T follicular helper cell (primary cell): Measurements from ENCODE around the gene TMPRSS9.
"Not testable (repeated sequence)": the region's sequence is repeated elsewhere in the genome, so short reads cannot be mapped to it uniquely, and the experiment has no call there.

Experiments used
- DNase-seq: peaks from one replicate; pipeline ENCODE4 v3.0.0-alpha.2; 2020; ENCODE audit warnings: low read depth

TMPRSS9 gene

DNA sequence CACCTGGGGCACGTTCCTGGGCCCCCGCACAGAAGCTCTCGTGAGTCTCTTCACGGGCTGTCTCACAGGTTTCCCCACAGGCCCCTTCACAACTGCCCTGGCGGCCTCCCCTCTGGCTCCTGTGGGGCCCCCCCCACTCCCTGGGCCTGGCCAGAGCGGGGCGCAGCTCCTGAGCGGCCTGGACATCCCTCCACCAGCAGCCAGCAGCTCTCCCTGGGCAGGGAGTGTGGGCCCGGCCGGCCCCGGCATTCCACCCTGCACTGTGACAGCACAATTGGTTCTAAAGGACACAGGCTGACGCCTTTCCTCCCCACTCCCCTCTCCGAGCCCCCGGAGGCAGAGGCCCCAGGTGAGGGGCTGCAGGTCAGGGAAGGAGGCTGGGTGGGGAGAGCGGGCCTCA, 76.9 kb downstream of the TMPRSS9 start:
- no peak for DNase-seq

DNA sequence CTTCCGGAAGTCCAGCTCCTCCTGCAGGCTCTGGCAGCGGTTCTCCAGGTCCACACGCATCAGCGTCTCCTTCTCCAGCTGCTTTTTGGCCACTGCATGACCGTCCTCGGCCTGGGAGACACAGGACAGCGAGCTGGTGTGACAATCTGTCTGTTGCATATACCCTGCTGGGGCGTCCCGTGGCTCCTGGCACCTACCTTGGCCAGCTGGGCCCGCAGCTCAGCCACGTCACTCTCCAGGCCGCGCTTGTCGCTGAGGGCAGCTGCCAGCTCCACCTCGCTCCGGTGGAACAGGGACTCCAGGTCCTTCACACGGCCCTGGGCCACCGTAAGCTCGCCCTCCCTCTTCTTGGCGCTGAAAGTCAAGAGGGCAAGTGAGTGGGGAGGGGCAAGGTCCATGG, 78.1 kb downstream of the TMPRSS9 start:
- DNase-seq: no peak

DNA sequence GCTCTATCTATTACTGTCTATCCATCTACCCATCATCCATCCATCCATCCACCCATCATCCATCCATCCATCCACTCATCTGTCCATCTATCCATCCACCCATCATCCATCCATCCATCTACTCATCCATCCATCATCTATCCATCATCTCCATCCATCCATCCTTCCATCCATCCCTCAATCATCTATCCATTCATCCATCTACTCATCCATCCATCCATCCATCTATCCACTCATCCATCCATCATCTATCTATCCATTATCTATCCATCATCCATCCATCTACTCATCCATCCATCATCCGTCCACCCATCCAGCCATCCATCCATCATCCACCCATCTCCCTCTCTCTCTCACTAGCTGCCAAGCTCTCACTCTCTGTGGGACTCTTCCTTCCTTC, 80.5 kb downstream of the TMPRSS9 start:
- DNase-seq: no peak

DNA sequence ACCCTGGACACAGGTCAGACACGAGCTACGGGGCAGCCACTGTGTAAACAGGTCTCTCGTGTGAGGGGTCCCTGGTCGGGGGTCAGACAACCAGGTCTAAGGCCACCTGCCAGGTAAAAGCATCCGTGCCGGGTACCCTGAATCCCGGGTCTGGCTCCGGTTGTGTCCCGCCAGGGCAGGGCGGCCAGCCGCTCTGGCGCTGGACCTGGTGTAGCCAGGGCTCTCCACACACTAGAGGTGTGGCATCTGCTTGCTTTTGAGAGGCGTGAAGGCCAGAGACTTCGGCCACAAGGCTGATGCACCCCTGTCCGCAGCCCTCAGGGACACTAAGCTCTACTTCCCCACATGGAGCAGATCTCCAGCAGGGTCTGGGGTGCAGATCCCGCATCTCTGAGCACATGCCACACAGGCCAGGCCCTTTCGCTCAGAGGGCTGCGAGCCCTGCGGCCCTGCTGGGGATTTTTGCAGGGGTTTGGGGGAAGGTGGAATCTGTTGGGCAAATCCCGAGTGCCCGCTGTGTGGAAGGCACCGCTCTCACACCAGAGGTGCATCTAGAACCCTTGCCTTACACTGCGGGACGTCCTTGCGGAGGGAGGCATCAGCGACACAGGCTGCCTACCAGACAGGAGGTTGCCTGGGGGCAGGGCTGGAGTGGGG, 81.2 kb downstream of the TMPRSS9 start:
- no peak for DNase-seq

DNA sequence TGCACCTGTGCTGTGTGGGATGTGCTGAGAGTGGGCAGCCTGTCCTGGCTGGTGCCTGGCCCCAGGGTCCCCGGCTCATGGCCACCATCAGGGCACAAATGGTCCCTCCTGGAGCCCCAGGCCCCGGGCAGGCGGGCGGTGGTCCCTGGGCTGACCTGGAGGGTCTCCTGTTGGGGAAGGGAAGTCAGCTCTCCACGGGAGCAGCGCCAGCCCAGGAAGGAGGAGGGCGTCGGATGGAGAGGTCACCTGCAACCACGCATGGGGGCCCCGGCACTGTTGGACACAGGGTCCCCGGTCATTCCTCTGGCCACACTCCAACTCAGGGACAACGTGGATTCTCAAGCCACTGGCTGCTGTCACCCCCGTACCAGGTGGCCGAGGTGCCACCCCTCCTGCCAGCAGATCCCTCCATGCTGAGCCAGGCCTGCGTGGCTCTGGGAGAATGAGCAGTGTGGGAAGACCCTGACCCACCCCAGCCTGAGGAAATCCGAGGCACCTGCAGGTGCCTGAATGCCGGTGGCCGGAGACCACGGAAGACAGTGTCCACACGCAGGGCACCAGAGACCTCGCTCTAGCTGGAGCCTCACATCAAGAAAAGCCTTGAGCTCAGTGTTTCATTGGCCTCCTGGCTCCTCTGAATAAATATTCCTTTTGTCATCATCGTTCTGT, 83.2 kb downstream of the TMPRSS9 start:
- DNase-seq: no peak

DNA sequence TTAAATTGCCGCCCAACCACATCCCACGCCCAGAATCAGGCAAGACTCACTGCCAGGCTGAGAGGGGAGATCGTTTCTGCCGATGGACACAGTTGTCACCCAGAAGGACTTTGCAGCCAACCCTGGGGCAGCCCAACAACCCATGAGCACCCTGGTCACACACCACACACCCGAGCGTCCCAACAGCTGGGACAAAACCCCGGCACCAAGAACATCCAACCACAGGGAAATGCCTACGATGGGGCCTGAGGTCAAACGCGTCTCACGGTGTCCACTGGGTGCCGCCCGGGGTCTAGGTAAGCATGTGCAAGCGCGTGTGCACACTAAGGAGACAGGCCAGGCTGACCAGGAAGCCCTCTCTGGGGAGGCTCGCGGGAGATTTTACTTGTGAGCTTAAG, 83.7 kb downstream of the TMPRSS9 start:
- DNase-seq: no peak

DNA sequence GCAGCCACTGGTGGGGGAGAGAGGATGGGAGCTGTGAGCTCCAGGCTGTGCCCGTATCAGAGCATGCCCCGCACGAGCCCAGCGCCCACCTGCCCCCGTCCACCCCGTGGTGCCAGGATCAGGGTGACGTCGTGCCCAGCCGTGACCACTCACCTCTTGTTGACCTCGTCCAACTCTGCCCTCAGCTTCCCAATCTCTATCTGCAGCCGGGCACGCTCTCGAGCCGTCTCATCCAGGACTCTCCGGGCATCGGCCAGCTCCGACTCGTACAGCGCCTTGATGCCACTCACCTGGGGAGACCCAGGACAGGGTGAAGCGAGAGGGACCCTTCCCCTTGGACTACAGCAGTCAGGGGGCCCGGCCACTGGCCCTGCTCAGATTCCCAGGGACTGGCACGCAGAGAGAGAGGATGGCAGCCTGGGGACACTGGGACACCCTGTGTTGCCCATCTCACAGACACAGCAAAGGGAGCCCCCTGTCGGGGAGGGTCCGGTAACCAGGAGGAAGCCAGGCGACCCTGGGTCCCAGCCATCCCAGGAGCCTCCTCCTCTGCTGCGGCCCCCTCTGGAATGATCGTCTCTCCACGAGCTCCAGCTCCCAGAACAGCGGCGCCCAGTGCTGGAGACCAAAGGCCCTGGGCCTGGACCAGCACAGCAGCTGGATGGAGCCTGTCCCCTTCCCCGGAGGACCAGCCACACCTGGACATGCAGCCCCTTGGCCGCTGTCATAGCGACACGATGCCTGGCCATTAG, 84.4 kb downstream of the TMPRSS9 start:
- no peak for DNase-seq

DNA sequence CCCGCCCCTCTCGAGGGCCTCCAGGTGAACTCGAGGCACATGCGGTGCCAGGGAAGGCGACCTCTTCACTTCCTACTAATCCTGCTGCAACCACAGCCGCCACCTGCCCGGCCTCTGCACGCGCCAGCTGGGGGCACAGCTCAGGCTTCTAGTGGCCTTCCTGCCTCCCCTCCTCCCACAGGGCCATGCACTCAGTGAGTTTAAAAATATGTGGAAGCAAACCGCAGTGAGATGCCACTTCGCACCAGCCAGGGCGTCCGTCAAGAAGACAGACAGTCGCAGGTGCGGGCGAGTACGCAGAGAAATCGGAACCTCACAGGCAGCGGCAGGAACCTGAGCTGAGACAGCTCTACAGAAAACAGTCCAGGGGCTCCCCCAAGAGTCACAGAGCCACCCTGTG, 86.3 kb downstream of the TMPRSS9 start:
- no peak for DNase-seq

DNA sequence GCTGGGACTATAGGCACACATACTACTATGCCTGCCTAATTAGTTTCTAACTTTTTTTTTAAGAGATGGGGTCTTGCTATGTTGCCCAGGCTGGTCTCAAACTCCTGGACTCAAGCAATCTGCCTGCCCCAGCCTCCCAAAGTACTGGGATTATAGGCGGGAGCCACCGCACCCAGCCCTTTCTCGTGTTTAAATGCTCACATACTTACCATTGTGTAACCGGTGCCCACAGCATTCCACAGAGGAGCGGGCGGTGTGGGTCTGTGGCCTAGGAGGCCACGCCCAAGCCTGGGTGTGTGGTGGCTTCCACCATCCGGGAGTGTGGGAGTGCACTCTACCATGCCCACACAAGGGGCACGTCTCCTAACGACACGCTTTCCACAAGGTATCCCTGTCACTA, 89.0 kb downstream of the TMPRSS9 start:
- DNase-seq: no peak

DNA sequence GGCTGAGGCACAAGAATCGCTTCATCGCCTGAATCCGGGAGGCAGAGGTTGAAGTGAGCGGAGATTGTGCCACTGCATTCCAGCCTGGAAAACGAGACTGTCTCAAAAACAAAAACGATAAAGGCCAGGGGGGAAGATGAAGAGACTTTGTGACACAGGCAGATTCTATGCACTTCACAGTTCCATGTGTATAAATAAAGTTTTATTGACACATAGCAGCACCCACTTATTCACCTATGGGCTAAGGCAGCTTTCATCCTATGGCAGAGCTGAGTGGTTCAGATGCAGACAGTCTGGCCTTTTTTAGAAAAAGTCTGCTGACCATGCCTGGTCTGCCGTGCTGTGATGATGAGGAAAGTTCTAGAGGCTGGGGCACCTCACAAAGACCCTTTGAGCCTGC, 91.1 kb downstream of the TMPRSS9 start:
- no peak for DNase-seq

DNA sequence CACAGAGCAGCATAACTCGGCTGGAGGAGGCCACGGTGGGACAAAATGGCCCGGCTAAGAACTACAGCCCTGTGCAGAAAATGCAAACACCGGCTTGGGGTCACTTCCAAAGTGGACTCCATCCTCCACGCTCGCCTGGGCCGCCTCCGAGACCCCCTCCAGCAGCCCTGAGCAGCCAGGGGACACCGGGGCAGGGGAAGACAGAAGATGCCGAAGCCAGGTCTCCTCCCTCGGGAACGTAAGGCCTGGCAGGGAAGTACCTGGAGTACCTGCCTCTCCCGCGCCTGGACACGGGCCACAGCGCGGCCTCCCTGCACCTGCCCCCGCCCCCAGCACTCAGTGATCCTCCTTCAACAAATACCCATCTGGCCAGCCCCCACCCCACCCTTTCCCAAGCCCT, 91.7 kb downstream of the TMPRSS9 start:
- no peak for DNase-seq

DNA sequence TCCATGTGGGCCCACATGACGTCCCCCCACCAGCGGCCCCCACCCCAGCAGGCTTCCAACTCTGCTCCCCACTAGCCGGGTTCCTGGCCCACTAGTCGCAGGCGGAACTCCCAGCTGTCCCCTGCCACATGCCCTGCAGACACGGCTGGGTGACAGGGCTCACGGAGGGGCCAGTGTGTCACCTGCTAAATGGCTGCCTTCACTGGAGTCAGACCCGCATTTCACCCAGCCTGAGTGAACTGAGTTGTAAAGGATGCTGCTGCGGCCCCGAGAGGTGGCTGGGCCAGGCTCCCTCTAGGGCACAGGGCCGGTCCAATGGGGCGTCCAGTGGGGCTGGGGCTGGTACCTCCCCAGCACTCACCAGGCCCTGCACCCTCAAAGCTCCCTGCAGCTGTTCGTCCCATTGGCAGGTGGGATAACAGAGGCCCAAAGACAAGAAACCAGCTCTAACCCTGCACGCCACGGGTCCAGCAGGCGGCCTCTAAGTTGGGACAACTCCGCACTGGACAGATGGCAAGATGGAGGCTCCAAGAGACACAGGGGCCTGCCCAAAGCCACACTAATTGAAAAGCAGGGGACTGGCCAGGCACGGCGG, 93.5 kb downstream of the TMPRSS9 start:
- no peak for DNase-seq

DNA sequence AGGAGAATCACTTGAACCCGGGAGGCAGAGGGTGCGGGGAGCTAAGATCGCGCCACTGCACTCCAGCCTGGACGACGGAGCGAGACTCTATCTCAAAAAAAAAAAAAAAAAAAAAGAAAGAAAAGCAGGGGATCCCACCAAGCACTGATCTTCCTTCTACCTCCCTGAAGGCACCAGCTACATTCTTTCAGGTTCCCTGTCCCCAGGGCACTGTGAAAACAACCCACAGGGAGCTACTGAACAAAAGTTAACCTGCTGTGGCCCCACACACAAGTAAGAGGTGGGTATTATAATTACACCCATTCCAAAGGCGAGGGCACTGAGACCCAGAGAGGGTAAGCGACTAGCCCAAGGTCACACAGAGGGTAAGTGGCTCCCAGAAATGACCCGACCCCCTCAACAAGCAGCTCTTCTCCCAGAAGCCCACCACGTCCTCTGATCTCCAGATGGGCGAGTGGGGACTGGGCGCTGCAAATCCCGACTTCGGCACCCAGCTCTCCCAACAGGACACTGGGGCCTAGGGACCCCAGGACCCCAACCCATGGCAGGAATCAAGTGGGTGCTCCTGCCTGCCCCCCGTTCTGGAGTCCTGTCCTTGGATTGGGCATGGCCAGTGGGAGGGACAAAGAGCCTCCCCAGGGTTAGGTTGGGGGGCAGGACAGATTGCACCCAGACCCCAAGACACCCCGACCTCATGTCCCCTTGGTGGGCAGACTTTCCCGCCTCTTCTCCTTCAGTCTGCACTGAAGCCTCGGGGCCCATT, 94.3 kb downstream of the TMPRSS9 start:
- no peak for DNase-seq

DNA sequence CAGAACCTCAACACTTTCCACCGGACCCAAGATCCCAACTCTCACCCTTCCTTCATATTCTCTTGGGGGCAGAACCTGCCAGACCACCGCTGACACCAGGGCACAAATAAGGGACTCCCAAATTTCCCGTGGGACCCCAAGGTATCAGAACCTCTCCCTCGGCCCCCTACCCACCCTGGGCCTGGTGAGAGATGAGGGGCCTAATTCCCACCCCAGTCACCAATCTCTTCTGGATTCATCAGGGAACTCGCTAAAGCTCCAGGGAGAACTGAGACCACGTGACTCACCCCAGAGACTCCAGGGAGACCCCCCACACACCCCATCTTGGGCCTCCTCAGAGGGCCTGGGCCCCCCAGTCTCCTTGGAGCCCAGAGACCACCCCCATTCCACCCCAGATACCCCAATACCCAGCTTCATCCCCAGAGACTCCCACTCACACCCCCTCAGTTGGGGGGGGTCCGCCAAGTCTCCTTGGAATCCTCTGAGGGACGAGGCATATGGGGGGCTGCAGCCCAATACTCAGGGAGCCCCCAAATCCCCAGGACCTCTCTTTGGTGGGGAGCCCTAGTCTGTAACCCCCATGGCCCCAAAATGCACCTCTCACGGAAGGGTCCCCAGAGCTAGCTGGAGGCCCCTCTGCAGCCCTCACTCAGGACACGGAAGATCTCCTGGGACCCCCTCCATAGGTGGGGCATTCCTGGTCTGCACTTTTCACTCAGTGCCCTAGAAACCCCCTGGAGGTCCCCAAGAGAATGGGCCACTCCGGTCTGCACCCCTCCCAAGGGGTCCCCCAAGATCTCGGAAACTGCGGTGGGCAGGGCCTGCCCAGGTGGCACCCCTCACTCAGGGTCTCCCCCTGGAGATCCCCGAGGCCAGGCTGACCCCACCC, 95.1 kb downstream of the TMPRSS9 start:
- no peak for DNase-seq

DNA sequence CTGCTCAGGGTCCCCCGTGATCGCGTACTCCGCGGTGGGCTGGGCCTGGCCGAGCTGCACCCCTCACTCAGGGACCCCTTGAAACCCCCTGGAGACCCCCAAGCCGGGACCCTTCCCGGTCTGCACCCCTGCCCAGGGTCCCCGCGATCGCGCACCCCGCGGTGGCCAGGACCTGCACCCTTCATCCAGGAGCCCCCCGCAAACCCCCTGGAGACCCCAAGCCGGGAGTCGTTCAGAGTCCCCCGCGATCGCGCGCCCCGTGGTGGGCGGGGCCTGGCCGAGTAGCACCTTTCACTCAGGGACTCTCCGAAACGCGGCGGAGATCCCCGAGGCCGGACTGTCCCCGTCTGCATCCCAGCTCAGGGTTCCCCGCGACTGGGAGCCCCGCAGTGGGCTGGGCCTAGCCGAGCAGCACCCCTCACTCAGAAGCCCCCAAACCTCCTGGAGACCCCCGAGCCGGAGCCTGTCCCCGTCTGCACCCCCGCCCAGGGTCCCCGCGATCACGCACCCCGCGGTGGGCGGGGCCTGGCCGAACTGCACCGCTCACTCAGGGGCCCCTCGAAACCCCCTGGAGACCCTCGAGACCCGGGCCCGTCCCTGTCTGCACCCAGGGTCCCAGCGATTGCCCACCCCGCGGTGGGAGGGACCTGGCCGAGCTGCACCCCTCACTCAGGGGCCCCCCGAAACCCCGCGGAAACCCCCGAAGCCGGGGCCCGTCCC, 95.9 kb downstream of the TMPRSS9 start:
- peak; percentile 15 for DNase-seq

DNA sequence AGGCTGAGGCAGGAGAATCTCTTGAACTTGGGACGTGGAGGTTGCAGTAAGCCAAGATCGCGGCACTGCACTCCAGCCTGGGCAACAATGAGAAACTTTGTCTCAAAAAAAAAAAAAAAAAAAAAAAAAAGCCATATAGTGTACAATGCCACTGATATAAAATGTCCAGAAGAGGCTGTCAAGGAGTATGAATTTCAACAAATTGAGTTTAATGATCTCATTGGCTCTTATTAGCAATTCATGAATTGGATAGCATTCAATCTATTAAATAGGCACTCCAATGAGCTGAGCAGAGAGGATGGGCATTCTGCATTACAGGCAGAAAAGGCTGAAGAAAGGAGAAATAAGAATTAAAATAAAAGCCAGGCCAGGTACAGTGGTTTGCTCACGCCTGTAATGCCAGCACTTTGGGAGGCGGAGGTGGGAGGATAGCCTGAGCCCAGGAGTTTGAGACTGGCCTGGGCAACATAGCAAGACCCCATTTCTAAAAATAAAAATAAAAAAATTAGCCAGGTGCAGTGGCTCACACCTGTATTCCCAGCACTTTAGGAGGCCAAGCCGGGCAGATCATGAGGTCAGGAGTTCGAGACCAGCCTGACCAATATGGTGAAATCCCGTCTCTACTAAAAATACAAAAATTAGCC, 97.5 kb downstream of the TMPRSS9 start:
- DNase-seq: no peak

DNA sequence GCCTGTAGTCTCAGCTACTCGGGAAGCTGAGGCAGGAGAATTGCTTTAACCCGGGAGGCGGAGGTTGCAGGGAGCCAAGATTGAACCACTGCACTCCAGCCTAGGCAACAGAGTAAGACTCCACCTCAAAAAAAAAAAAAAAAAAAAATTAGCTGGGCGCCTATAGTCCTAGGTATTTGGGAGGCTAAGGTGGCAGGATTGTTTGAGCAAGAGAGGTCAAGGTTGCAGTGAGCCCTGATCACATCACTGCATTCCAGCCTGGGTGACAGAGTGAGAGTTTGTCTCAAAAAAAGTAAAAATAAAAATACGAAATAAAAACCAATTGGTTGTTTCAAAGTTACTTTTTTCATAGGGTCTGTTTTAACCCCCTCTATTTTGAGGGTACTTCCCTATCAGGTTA, 98.0 kb downstream of the TMPRSS9 start:
- DNase-seq: no peak

DNA sequence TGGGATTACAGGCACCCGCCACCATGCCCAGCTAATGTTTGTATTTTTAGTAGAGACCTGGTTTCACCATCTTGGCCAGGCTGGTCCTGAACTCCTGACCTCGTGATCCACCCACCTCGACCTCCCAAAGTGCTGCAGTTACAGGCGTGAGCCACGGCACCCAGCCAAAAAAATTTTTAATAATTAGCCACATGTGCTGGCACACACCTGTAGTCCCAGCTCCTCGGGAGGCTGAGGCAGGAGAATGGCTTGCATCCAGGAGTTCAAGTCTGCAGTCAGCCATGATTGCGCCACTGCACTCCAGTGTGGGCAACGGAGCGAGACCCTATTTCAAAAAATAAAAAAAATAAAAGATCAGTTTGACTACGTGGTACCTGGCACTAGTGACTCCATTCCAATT, 98.7 kb downstream of the TMPRSS9 start:
- DNase-seq: not testable (repeated sequence)

DNA sequence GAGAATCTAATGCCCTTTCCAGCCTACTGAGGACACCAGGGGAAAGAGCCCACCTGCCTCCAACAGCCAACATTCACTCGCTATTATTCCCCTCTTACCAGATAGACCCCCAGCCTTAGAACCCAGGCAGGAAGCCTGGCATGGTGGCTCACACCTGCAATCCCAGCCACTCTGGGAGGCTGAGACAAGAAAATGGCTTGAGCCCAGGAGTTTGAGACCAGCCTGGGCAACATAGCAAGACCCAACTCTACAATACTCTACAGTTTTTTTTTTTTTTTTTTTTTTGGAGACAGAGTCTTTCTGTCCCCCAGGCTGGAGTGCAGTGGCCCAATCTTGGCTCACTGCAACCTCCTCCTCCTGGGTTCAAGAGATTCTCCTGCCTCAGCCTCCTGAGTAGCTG, 100.2 kb downstream of the TMPRSS9 start:
- no peak for DNase-seq
